AG08396 (cell line): ENCODE data around the gene BSCL2.
"Not testable (repeated sequence)": the region's sequence is repeated elsewhere in the genome, so short reads cannot be mapped to it uniquely, and the experiment has no call there.

Experiments
- DNase-seq: peaks from one replicate; pipeline ENCODE4 v3.0.0; 2012; ENCODE audit warnings: low spot score, mixed read lengths

Gene BSCL2

GRCh38 chr11:62654297-62654696, 52.9 kb downstream of the BSCL2 start:
- DNase-seq, result no peak

GRCh38 chr11:62652161-62653006, 54.8 kb downstream of the BSCL2 start:
- DNase-seq, result no peak

- DNase-seq, result not testable (repeated sequence)
Measured at GRCh38 chr11:62650283-62650682, 56.9 kb downstream of the BSCL2 start.

- no peak for DNase-seq
Measured at GRCh38 chr11:62649486-62649885, 57.7 kb downstream of the BSCL2 start.

- no peak for DNase-seq
Measured at GRCh38 chr11:62648967-62649364, 58.3 kb downstream of the BSCL2 start.

GRCh38 chr11:62648185-62648966, 58.8 kb downstream of the BSCL2 start:
- DNase-seq, result no peak

- DNase-seq, result no peak
Measured at GRCh38 chr11:62647609-62648005, 59.6 kb downstream of the BSCL2 start.

GRCh38 chr11:62646825-62647608, 60.2 kb downstream of the BSCL2 start:
- DNase-seq, result no peak

GRCh38 chr11:62645946-62646824, 61.0 kb downstream of the BSCL2 start, which contains the start of gene GANAB:
Gene GANAB (minus strand): TSS chr11:62646613. CDS start chr11:62646599, 14 bp downstream.
- DNase-seq, result peak; percentile 100

GRCh38 chr11:62645671-62645945, 61.6 kb downstream of the BSCL2 start:
- no peak for DNase-seq

GRCh38 chr11:62644220-62644619, 63.0 kb downstream of the BSCL2 start:
- no peak for DNase-seq
